ENCODE data around the gene EMD.
"Not testable (repeated sequence)": the region's sequence is repeated elsewhere in the genome, so short reads cannot be mapped to it uniquely, and the experiment has no call there.

Gene EMD

DNA sequence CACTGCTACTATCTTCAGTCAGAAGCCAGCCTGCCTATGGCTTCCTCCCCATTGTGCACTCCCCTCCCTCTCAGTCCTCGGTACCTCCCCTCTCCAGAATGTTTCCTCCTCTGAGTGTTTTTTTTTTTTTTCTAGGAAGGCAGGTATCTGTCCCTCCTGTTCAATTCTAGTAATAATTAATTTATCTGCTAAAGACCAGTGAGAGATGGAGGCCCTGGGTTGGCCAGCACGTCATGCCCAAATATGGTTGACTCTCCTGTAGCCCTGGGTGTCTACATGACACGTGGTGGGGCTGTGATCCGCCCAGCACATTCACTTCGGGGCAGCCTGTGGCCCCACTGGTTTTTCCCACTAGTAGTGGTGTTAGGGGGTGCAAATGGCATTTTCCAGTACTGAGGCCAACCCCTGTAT, 6.5 kb upstream of the EMD start:
- no peak for DNase-seq

DNA sequence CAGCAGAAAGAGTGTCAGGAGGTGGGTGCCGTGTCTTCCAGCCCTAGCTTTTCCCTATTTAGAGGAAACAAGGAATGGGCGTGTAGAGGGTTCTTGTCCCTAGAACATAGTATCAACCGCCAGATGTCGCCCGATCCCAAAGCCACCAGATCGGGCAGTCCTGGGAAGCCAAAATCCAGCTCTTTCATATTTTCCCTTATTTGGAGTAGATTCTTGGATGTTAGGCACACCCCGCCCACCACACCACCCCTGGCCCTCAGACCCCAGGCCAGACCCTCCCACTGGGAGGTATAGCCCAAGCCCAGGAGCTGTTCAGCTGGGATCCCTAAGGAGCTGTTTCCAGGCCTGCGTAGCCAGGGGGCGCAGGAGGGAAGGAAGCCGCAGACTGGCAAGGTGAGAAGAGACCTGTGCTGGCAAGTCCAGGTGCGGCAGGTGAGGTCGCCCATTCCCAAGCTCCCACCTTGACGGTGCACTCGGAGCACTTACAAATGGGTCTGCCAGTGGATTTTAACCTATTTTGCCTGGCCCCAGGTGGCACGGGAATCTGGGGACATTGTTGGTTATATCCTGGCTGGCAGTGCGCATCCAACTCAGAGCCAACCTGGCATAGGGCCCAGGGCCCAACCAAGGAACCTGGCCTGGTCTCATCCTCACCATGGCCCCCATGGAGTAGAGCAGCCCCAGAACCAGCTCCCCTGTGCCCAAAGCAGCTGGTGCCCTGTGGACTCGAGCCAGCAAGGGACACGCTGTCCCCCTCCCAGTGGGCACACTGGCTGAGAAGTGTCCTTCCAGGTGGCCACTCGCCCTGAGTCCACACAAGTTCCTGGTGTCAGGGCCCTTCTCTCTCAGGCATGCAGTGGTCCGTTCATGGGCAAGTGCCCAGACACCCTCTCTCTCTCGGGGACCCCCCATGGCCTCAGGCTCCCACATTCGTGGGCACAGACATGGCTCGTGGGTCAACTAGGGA, 5.5 kb upstream of the EMD start:
- DNase-seq = peak; percentile 92 to 95

DNA sequence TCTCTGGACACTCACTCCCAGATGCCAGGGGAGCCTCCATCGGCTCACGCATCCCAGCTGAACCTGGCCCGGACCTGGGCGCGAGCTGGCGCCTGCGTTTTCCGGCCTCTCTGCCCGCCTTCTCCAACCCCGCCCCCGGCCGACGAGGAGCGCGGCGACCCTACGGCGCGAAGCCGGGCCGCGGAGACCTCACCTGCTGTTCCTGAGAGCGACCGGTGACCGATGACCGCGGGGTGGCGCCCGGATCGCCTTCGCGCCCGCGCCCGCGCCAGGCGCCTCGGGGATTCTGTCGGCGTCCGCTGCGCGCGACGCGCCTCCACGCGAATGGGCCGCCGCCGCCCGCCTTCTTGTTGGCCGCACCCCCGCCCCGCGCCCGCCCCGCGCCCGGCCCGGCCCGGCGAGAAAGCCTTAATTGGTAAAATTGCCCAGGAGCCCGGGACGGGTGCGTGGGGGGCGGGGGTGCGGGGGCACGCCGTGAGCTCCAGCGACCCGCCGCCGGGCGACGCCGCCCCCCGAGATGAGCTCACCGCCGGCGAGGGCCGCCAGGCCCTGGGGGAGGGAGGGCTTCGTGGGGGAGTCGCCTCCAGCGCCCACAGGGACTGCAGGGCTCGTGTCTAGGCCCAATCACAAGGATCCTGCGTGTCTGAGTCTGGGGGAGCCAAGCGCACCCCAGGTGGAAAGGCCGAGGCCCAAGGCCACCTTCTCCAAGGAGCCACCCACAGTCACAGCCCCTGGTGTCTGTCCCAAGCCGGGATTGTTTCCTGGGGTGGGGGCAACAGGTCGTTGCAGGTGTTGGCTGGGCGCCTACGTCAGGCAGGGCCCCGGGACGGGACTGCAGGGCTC, 4.6 kb upstream of the EMD start, which contains the start of gene FLNA:
Gene FLNA, minus strand, starts transcription at position 322 of the 843 bp plus-strand sequence. CDS start 3,389 bp downstream, outside the sequence.
- peak in 1 of 2 experiments; percentile 83 for DNase-seq

DNA sequence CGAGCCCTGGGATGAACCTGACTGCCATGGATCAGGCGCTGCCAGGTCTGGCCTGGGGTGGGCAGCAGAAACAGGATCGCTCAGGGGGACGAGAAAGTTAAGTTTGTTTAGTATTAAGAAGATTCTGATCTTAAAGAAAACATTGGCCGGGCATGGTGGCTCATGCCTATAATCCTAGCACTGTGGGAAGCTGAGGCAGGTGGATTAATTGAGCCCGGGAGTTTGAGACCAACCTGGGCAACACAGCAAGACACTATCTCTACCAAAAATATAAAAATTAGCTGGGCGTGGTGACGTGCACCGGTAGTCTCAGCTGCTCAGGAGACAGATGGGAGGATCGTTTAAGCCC, 4.0 kb upstream of the EMD start:
- DNase-seq = peak in 1 of 2 experiments; percentile 35

DNA sequence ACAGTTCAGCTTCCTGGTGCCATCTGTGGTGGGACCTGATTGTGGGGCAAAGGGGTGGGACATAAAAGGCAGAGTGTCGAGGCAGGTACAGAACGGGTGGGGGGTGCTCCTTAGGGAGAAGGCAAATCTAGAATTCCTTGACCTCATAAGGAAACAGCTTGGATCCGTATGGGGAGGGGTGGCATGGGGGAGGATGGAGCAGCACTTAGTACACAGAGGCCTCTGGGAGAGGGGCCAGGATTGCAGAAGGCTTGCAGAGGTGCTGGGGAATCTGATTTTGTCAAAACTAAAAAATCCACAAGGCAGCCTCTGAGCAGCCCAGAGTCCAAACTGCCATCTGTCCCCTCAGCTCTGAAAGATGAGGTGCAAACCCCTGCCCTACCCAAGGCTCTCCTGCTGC, 2.3 kb upstream of the EMD start:
- no peak for DNase-seq

DNA sequence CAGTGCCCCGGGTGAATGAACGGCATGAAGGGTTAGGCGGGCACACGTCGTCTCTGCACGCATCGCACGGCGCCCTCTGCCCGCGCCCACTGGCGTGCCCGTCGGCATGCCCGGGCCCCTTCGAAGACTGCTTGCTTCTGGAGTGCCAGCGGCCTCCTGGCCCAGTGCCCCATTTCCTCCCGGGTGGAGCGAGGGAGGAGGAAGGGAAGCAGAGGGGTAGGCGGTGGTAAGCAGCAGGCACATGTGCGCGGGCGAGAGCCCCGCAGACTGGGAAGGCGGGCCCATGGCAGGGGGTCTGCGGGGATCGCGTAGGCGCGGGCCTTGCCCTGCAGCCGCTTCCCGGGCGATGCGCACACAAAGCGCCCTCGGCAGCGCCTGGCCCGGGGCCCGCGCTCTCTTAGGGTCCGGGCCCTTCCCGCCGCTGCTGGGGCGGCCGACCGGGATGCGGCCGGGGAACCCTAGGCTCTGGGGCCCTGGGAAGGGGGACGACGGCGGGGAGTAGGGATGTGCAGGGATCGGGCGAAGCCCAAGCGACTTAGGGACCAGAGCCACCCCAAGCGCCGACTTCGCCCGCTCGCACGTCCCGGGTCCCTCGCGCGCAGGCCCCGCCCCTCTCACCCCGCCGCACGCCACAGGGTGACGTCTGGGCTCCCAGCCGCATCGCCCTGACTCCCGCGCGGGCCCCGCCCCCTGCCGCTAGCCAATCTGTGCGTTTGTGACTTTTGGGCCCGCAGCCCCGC, 866 bp upstream of the EMD start:
- peak in 1 of 2 experiments; percentile 88 for DNase-seq

DNA sequence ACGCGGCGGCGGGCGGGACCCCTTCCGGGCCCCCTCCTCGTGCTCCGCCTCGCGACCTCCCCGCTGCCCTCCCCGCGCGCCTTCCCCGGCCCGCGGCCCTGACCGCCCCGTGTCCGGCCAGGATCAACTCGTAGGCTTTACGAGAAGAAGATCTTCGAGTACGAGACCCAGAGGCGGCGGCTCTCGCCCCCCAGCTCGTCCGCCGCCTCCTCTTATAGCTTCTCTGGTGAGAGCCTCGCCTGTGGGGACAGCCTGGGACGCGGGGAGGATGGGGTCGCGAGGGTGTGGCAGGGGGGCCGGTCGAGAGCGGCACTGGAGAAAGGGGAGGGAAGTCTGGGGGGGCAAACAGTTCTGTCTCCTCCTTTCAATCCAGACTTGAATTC, 465 bp downstream of the EMD start:
- peak in 1 of 2 experiments; percentile 62 for DNase-seq

DNA sequence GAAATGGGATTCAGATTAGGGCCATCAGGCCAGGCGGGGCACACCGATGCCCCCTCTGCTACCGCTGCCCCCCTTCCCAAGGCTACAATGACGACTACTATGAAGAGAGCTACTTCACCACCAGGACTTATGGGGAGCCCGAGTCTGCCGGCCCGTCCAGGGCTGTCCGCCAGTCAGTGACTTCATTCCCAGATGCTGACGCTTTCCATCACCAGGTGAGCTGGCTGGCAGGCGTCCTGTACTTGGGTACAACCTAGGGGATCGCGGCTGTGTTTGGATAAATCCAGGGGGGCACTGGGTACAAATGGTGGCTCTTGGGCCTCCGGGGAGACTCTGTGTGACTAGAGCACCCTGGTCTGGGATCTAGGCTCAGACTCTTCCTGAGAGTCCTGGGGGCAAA, 1.1 kb downstream of the EMD start:
- no peak for DNase-seq

DNA sequence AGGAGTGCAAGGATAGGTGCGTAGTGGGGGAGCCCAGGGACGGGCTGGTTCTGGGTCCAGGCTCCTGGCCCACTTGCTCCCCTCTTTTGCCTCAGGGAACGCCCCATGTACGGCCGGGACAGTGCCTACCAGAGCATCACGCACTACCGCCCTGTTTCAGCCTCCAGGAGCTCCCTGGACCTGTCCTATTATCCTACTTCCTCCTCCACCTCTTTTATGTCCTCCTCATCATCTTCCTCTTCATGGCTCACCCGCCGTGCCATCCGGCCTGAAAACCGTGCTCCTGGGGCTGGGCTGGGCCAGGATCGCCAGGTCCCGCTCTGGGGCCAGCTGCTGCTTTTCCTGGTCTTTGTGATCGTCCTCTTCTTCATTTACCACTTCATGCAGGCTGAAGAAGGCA, 1.7 kb downstream of the EMD start:
- no peak for DNase-seq

DNA sequence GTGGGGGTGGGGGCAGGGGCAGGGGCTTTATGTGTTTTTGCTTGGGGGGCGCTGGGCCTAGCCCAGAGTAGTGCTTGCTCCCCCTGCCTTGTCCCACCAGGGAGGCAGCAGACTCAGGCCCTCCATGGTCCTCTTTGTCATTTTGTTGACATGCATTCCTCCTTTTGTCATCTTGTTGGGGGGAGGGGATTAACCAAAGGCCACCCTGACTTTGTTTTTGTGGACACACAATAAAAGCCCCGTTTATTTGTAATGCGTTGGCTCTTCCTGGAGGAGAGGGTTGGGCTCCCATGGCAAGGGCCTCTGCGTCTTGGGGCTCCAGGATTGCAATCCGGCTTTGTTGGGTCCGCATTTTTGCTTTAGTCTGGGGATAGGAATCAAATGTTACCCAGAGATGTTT, 2.2 kb downstream of the EMD start:
- no peak for DNase-seq

DNA sequence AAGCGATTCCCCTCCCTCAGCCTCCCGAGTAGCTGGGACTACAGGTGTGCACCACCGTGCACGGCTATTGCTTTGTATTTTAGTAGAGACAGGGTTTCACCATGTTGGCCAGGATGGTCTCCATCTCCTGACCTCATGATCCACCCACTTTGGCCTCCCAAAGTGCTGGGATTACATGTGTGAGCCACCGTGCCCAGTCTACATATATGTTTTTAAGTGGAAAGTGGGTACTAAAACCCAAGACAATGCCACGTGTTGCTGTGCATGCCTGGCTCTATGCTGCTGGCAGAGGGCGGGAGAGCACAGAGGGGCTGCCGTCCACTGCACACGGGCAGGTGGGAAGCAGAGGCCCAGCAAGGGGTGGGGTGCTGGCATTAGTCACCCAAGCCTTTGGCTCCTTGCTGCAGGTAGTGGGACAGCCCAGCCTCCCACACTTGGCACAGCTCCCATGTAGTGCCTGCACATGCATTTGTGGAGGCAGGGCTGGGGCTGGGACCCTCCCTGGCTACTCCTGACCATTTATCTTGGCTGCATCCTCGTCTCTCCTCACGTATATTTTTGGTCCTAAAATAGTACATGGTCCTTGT, 3.5 kb downstream of the EMD start:
- DNase-seq = no peak

DNA sequence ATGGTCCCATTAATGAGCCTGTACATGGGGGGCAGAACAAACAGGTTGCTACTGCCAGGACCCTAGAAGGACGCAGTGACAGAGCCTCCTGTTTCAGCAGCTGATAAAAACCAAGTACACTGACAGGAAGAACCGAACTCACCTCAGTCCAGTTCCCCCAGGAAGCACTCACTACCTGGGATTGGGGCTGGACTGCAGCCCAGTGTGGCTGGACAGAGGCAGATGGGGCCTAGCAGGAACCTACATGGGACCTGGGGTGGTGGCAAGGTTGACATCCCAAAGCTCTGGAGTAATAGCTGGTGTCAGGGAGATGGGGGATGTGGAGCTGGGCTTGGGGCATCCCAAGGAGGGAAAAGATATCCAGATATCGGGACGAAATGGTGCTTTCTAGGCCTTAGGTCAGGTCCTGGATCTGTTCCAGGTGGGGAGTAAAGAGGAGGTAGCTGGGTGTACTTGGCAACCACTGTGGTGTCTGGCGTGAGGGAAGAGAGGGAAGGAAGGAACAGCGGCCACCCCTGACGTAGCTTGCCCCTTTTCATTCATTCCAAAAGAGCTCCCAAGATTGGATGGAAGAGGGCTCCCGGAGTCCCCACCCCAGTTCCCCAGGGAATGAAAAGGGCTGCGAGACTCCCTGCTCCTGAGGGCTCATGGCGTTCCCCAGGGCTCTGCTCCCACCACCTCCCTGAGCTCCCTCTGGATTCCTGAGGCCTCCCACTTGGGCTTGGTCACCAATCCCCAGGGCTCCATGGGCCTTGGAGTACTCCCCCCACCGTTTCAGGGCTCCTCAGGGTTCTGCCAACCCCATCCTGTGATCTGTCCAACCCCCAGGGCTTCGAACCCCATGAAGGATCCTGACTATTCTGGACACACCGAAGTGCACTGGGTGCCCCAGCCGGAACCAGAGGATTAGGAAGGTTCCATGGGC, 4.5 kb downstream of the EMD start:
- no peak for DNase-seq

DNA sequence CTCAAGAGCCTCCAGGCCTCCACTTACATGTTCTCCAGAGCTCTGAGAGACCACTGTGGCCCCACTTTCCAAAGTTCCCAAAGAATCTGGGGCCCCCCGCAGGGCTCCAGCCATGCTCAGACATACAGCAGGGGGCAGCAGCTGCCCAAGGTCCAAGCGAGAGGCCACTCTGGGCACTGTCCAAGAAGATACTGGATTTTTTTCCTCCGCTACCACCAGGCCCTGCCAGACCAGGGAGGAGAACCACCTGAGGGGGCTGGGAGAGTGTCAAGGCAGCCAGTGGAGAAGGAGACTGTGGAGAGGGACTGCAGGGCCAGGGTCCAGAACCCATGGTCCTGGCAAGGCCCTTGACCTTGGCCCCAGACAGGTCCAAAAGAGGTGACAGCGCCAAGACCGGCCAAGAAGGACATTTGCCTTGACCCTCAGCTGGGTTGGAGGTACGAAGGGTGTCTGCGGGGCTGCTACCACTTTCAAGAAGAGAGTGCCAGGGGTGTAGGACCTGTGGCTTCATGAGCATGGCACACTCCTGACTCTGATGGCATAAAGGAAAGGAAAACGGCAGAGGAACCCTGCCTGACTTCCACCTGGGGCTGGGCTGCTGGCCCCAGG, 5.3 kb downstream of the EMD start:
- no peak for DNase-seq

DNA sequence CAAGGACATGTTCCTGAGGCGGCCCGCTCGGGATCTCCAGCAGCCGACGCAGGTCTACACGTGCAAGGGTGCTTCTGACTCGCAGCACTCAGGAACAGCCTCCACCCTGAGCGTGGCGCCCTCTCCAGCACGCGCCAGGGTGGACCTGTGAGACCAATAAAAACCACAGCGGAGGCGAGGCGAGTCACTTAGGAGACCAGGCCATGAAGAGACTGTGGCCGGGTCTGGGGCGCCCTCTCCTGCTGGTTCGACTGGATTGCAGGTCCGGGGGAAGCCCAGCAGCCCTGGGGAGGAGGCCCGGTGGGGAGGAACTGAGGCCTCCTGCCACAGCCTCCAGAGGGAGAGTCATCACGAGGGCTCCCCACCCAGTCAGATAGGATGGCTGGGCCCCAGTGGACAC, 9.0 kb downstream of the EMD start:
- not testable (repeated sequence) for DNase-seq

DNA sequence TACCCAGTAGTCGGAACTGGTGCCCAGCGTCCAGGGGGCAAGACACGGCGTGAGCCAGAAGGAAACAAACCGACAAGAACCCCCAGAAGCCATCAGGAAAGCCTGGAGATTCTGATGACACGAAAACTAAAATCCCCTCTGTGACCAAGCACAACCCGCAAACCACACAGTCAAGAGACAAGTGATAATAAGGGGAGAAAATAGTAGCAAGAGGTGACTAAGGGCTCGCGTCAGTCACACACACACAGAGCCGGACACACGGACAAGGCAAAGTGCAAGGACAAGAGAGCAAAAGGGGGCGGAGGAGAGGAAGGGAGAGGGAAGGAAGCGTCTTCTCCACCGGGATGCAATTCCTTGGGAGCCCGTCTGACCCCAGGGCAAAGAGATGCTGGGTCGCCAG, 9.6 kb downstream of the EMD start:
- not testable (repeated sequence) for DNase-seq

DNA sequence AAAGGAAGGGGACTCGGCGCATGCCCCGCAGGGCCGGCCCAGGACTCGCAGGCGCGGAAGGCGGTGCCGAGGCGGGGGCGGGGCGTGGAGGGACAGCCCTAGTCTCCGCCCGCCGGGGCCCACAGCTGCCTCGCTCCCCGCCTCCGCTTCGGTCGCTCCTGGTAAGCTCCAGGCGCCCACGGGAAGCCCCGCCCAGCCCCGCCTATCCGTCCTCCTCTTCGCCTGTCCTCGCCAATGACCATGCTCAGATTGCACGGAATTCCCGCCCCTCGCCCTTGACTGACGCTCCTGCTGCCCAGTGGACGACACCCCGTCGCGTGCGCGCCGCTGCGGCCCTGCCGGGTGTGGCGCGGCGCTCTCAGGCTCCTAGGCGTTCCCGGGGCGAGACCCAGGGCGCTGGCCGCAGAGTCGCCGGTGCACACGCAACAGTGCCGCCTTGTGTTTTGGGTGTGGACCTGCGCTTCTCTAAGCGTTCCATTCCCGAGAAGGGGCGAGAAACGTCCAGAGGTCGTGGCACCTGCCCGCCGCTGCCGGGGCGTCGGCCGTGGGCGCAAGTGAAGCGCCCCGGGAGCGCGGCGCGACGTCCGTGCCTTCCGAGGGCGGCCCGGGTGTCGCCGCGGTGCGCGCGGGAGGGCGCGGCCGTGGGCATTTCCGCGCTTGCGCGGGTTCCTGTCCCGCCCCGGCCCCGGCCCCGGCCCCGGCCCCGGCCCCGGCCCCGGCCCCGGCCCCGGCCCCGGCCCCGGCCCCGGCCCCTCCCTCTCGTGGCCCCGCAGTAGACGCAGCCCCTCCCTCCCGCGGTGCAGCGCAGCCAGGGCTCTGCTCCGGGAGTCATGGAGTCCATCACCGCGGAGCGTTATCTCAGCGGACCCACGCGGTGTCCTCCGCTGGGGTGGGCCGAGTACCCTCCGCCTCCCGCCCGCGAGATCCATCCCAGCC, 11.0 kb downstream of the EMD start:
- DNase-seq = not testable (repeated sequence)

DNA sequence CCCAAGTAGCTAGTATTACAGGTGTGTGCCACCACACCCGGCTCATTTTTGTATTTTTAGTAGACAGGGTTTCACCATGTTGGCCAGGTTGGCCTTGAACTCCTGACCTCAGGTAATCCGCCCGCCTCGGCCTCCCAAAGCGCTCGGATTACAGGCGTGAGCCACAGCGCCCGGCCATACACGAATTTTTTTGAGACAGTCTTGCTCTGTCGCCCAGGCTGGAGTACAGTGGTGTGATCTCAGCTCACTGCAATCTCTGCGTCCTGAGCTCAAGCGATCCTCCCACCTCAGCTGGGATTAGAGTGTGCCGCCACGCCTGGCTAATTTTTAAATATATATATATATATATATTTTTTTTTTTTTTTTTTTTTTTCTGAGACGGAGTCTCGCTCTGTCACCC, 17.3 kb downstream of the EMD start:
- DNase-seq = not testable (repeated sequence)

DNA sequence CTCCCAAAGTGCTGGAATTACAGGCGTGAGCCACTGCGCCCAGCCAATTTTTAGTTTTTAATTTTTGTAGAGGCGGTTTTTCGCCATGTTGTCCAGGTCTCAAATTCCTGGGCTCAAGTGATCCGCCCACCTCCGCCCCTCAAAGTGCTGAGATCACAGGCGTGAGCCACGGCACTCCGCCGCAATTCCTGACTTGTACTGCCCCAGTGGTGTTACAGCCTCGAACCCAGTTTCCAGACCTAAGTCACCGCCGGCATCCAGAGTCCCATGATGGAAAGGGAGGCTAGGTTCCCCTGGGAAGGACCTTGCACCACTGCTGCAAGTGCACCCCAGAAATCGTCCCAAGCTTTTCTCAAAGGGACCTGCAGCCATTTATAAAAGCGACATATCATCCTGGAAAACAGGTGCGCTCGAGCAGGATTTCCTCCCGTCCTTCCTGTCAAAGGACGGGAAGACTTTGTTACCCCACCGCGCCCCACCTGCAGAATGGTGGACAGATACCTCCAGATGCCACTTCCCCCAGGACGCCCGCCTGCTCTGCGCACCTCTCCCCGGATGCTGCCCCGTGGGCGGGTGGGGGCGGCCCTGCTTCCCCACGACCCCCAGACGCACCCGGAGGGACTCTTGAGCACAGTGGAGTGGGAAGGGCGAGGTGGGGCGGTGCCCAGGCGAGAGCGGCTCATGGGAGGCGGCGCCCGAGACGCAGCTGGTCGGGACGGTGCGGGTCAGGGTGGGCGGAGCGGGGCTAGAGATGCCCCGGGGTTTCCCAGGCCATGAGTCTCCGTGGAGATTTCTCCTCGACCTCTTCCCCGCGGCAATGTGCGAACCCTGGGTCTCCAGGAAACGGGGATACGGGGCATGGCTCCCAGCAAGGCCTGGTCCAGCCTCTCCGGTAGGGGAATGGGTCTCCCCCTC, 18.1 kb downstream of the EMD start:
- DNase-seq = peak; percentile 63 to 93
